ENCODE measurements around the gene EPHA3.

The EPHA3 gene

DNA sequence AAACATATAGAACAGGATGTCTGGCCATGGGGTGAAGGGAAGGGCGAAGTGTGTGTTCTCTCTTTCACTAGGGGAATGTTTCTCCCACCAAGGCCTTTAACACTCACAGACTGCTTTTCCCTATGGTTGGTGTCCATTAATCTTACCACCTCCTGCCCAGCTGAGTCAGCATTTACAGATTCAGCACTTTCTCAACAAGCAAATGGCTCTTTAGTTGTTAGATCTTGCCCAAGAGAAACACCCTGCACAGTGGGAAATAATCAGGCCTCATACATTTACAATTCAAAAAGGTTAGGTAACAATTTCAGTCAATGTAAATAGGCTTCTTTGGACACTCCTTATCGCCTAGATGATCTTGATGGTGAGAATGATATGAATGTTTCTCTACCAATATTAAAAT lies 418.2 kb downstream of the EPHA3 start:
- peaks cover 0 to 3% of the 10 kb centered on the region in 2 donors for H3K9me3 Mint-ChIP-seq
- no peaks in the 10 kb centered on the region for H3K4me1 Mint-ChIP-seq
- ATAC-seq, result no peak
- no peak for DNase-seq
- no peak overlapping the region for H3K4me3 Mint-ChIP-seq
- no peak overlapping the region for H3K27ac Mint-ChIP-seq
- no peaks in the 10 kb centered on the region for H3K27me3 Mint-ChIP-seq

DNA sequence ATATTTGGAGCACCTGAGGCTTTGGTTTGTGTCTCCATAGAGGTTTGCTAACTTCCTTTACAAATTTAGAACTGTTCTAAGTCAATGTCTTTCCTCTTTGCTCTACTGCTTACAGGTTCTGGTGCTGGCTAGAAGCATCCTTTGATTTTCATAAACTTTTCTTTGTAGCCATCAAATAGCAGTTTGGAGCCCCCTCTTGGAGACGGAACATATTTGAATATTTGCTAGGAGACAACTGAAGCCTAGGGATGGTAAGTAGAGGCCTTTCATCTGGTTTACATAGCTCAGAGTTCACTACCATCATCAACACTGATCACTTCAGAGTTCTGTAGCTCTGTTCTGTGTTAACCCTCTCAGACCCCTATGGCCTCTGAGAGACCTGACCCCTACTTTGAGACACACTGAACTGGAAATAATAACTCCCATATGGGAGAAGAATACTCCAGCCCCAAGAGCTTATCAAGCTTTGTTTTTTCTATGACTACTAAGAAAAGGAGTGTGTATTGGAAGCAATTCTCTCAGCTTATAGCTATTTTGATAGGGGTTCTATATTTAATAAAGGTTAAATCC lies 420.4 kb downstream of the EPHA3 start:
- no peak for DNase-seq
- Mint-ChIP-seq H3K9me3 (peaks cover 0 to 3% of the 10 kb centered on the region in 2 donors), H3K4me3 (no peak overlapping the region), H3K27ac (no peak overlapping the region), H3K27me3 (no peaks in the 10 kb centered on the region), H3K4me1 (no peaks in the 10 kb centered on the region)
- ATAC-seq, result no peak

All from stimulated activated naive CD8-positive, alpha-beta T cell treated with anti-CD3 and anti-CD28 coated beads, Interleukin-15, amount 100 ng/mL, for 72 hours (primary cell).